Hematopoietic multipotent progenitor cell treated with erythropoietin and hydrocortisone succinate and interleukin-3 and kit ligand, for 8 days (in vitro differentiated cells): ENCODE data around the gene MAGEA9B.
"Not testable (repeated sequence)": the region's sequence is repeated elsewhere in the genome, so short reads cannot be mapped to it uniquely, and the experiment has no call there.

ENCODE experiments used
- DNase-seq: peaks from one replicate; pipeline ENCODE4 v3.0.0-alpha.2; 2015

MAGEA9B gene, protein sequence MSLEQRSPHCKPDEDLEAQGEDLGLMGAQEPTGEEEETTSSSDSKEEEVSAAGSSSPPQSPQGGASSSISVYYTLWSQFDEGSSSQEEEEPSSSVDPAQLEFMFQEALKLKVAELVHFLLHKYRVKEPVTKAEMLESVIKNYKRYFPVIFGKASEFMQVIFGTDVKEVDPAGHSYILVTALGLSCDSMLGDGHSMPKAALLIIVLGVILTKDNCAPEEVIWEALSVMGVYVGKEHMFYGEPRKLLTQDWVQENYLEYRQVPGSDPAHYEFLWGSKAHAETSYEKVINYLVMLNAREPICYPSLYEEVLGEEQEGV

GRCh38 chrX:149587359-149587758 is at the start of gene MAGEA9B:
Gene MAGEA9B, minus strand, starts transcription at chrX:149587459. Its CDS starts 4,280 bp downstream, at chrX:149583179.
- DNase-seq = not testable (repeated sequence)

GRCh38 chrX:149633511-149633910 is 46.3 kb upstream of the MAGEA9B start:
- DNase-seq = no peak

- peak; percentile 60 for DNase-seq
These were observed 44.2 kb upstream of the MAGEA9B start, which contains the start of gene TMEM185A for GRCh38 chrX:149631234-149632165. Gene TMEM185A, minus strand, starts transcription at chrX:149631792. Its CDS starts 212 bp downstream, at chrX:149631580.

GRCh38 chrX:149630681-149631233 is 43.5 kb upstream of the MAGEA9B start:
- peak; percentile 17 for DNase-seq

DNA sequence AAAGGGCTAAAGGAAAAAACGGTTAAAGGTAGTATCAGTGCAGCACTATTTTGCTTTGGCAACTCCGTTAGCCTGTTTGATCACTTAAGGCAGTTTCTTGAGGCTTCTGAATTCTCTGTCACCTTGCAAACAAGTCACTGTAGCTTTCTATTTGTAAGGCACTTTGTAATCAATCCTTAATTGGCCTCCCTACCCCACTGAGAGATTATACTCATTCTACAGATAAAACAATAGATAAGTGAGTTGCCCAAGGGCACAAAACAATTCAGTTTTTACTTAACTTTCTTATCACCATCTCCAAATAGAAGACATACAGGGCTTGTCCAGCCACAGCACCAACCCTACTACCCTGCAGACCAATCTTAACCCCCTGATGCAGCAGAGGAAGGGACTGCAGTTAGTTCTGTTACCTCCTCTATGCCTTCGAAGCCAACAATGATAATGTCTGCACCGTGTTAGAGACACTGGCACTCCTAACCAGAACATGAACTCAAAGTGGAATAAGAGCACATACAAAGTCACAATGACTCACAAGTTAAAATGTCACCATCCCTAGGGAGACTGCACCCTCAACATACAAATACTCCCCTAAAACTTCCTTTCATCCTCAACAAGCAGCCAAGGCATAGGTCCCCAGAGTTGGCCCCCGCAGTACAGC is 42.6 kb upstream of the MAGEA9B start:
- DNase-seq = no peak

GRCh38 chrX:149628768-149629167 is 41.5 kb upstream of the MAGEA9B start:
- no peak for DNase-seq

DNA sequence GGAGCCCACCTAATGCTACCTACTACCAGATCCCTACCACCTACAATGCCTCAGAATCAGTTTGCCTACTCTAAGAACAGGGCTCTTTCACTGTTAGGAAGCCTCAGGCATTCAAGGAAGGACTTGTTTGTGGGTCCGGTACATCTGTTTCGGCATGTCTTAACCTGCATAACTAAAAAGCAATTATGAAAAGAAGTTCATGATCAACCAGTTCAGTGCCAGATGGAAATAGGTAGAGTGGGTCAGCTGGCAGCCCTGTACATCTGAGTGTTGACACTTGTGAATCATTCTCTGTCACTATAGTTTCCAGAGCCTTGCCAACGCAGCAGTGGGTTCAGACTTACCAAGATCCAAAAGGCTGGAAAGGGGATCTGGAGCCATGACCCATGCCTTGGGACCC is 41.0 kb upstream of the MAGEA9B start:
- no peak for DNase-seq

- not testable (repeated sequence) for DNase-seq
These were observed 39.6 kb upstream of the MAGEA9B start for GRCh38 chrX:149626829-149627228.

- DNase-seq = not testable (repeated sequence)
These were observed 32.4 kb upstream of the MAGEA9B start for GRCh38 chrX:149619662-149620061.

DNA sequence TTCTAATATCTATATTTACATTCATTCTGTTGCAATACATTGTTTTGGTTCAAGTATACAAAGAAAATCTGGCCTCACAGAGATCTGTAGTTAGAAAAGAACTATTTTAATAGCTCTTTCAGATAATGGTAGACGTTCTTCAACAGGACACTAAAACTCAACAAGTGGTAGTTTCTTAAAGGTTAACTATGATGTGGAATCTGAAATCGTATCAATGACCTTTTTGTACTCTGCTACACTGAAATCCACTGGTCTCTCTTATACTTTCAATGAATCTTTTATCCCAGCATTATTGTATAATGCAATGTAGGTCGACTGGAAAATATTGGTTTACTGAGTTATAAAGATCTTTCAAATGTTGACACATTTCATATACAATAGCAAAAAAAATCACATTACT is 31.6 kb upstream of the MAGEA9B start:
- DNase-seq = no peak

GRCh38 chrX:149611623-149612175 is 24.4 kb upstream of the MAGEA9B start:
- no peak for DNase-seq

GRCh38 chrX:149610511-149610910 is 23.3 kb upstream of the MAGEA9B start:
- DNase-seq = no peak

GRCh38 chrX:149607699-149608098 is 20.4 kb upstream of the MAGEA9B start:
- DNase-seq = no peak

- not testable (repeated sequence) for DNase-seq
These were observed 18.1 kb upstream of the MAGEA9B start for GRCh38 chrX:149605248-149605885.

- not testable (repeated sequence) for DNase-seq
These were observed 11.3 kb upstream of the MAGEA9B start for GRCh38 chrX:149598603-149599002.

GRCh38 chrX:149595943-149596342 is 8.7 kb upstream of the MAGEA9B start:
- not testable (repeated sequence) for DNase-seq

GRCh38 chrX:149595214-149595613 is 8.0 kb upstream of the MAGEA9B start, which contains the start of gene HSFX2:
Gene HSFX2, minus strand, starts transcription at chrX:149595314. Its CDS starts 614 bp downstream, at chrX:149594700.
- DNase-seq = not testable (repeated sequence)

- DNase-seq = not testable (repeated sequence)
These were observed 3.7 kb upstream of the MAGEA9B start for GRCh38 chrX:149590993-149591392.

DNA sequence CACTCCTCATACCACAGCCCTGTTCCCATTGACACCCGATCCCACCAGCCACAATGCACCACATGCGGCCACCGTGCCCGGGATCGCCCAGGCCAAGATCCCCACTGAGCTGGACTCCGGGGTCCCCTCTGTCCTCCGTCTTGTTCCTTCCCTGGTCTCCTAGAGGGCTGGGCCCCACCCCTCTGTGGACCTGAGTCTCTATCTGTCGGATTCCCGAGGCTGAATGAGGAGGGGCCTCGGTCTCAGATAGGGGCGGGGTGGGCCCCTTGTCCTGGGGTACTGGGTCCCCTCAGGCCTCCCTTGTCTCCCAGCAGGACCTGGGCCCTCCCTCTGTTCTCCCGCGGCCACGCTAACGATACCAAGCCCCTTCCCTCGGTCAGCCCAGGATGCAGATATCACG is 1.6 kb downstream of the MAGEA9B start:
- DNase-seq = not testable (repeated sequence)

- not testable (repeated sequence) for DNase-seq
These were observed 13.8 kb downstream of the MAGEA9B start for GRCh38 chrX:149573456-149573855.

- DNase-seq = no peak
These were observed 14.5 kb downstream of the MAGEA9B start for GRCh38 chrX:149572743-149573142.

- DNase-seq = no peak
These were observed 15.5 kb downstream of the MAGEA9B start for GRCh38 chrX:149571770-149572169.
